IPS DF 19.7 (cell line): Measurements from ENCODE around the gene ALPP.
"Not testable (repeated sequence)": the region's sequence is repeated elsewhere in the genome, so short reads cannot be mapped to it uniquely, and the experiment has no call there.

ENCODE experiments used
- DNase-seq: peaks from one replicate; pipeline ENCODE4 v3.0.0-alpha.2; 2013; ENCODE audit warnings: low read depth, low spot score

The ALPP gene

GRCh38 chr2:232381204-232382031, 2.9 kb downstream of the ALPP start:
- not testable (repeated sequence) for DNase-seq

- DNase-seq = no peak
Measured at GRCh38 chr2:232382331-232383225, 4.0 kb downstream of the ALPP start.

- no peak for DNase-seq
Measured at GRCh38 chr2:232384466-232384865, 5.9 kb downstream of the ALPP start.

- not testable (repeated sequence) for DNase-seq
Measured at GRCh38 chr2:232385058-232385457, 6.5 kb downstream of the ALPP start.

- DNase-seq = no peak
Measured at GRCh38 chr2:232385660-232386489, 7.3 kb downstream of the ALPP start.

- no peak for DNase-seq
Measured at GRCh38 chr2:232386490-232386739, 7.9 kb downstream of the ALPP start.

- no peak for DNase-seq
Measured at GRCh38 chr2:232386740-232387450, 8.3 kb downstream of the ALPP start.

GRCh38 chr2:232387451-232388171, 9.1 kb downstream of the ALPP start:
- no peak for DNase-seq

- DNase-seq = no peak
Measured at GRCh38 chr2:232388324-232388891, 9.9 kb downstream of the ALPP start.

GRCh38 chr2:232389327-232389726, 10.8 kb downstream of the ALPP start:
- no peak for DNase-seq

GRCh38 chr2:232390661-232391060, 12.1 kb downstream of the ALPP start:
- DNase-seq = no peak

GRCh38 chr2:232393556-232393955, 15.0 kb downstream of the ALPP start:
- DNase-seq = no peak

GRCh38 chr2:232394431-232394830, 15.9 kb downstream of the ALPP start:
- not testable (repeated sequence) for DNase-seq

GRCh38 chr2:232395586-232395985, 17.0 kb downstream of the ALPP start:
- DNase-seq = no peak

- DNase-seq = no peak
Measured at GRCh38 chr2:232396683-232397082, 18.1 kb downstream of the ALPP start.

- no peak for DNase-seq
Measured at GRCh38 chr2:232398293-232399034, 19.9 kb downstream of the ALPP start.

- DNase-seq = no peak
Measured at GRCh38 chr2:232400256-232401015, 21.9 kb downstream of the ALPP start.

GRCh38 chr2:232402518-232402917, 24.0 kb downstream of the ALPP start:
- DNase-seq = no peak

GRCh38 chr2:232405943-232406510, 27.5 kb downstream of the ALPP start:
- DNase-seq = no peak
